GM12873 (cell line): ENCODE measurements around the gene PRKG1.

ENCODE experiments used
- TF ChIP-seq, protein P1 (sequence below): IDR thresholded peaks from 2 replicates; pipeline ENCODE4 v1.5.1; 2012; ENCODE audit warnings: low read depth, mild to moderate bottlenecking, moderate library complexity, low read length, control low read depth; ENCODE audit not compliant: insufficient read depth; ENCODE audit errors: missing control alignments

PRKG1 gene

DNA sequence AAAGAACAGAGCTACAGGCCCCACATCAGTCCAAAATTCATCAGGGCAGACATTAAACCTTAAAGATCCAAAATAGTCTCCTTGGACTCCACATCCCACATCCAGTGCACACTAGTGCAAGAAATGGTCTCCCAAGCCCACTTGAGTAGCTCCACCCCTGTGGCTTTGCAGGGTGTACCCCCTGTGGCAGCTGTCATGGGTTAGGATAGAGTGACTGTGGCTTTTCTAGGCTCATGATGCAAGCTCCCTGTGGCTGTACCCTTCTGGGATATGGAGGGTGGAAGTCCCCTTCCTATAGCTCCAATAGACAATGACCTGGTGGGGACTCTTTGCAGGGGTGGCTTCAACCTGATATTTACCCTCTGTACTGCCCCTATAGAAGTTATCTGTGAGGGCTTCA is 1111.0 kb downstream of the PRKG1 start:
- TF ChIP-seq, protein P1, sequence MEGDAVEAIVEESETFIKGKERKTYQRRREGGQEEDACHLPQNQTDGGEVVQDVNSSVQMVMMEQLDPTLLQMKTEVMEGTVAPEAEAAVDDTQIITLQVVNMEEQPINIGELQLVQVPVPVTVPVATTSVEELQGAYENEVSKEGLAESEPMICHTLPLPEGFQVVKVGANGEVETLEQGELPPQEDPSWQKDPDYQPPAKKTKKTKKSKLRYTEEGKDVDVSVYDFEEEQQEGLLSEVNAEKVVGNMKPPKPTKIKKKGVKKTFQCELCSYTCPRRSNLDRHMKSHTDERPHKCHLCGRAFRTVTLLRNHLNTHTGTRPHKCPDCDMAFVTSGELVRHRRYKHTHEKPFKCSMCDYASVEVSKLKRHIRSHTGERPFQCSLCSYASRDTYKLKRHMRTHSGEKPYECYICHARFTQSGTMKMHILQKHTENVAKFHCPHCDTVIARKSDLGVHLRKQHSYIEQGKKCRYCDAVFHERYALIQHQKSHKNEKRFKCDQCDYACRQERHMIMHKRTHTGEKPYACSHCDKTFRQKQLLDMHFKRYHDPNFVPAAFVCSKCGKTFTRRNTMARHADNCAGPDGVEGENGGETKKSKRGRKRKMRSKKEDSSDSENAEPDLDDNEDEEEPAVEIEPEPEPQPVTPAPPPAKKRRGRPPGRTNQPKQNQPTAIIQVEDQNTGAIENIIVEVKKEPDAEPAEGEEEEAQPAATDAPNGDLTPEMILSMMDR = no peak

DNA sequence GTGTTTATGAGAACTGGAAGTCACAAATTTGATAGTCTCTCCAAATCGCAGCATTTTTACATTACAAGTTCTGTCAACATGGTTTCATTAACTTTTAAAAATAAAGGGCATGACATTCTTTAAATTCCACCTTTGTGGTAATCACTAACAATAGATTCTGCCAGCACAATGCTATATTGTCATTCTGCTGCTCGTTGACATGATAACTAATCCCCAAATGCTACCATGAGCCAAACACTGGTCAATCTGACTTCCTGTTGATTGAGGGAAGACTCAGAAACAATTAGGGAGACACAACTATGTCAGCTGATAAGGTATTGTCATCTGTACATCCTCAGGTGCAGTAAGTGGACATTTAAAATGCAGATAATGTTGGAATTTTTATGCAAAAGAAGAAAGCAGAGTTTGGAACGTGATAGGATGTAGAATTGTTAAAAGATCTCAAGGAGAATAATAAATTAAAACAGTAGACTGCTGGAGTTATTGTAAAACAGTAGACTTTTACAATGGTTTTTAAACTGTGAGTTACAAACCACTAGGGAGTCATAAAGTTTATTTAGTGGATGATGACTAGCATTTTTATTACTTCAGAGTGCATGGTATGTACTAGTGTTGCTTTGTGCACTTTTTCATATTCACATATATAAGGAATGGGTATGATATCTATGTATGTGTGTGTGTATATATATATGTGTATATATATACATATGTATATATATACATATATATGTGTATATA is 1113.4 kb downstream of the PRKG1 start:
- TF ChIP-seq, protein P1 = no peak

DNA sequence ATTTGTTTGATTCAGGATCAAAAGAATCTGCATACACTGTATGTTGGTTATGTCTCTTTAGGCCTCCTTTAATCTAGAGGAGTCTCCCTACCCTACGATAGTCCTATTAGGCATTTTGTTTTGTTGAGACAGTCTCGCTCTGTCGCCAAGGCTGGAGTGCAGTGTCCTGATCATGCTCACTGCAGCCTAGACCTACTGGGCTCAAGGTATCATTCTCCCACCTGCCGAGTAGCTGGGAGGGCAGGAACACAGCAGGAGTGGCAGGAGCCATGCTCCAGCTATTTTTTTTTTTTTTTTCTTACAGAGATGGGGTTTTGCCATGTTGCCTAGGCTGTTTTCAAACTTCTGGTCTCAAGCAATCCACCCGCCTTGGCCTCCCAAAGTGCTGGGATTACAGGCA is 1116.8 kb downstream of the PRKG1 start:
- TF ChIP-seq, protein P1 = no peak

DNA sequence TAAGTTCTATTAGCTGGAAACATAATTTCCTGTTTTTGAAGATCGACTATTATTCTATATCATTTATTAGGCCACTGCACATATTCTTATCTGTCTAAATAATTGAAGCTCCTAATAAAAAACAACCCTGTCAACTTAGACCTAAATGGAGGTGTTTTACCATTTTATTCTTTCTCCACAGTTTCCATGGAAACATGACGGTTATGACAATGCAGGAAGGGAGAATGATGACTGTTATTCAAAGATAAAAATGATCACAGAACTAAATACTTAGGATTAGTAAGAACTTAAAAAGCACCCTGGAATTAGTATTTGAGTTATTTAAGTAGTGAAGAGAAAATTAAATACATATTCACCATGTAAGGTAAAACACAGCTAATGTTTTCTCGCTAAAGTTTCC is 1119.9 kb downstream of the PRKG1 start:
- TF ChIP-seq, protein P1 = no peak

DNA sequence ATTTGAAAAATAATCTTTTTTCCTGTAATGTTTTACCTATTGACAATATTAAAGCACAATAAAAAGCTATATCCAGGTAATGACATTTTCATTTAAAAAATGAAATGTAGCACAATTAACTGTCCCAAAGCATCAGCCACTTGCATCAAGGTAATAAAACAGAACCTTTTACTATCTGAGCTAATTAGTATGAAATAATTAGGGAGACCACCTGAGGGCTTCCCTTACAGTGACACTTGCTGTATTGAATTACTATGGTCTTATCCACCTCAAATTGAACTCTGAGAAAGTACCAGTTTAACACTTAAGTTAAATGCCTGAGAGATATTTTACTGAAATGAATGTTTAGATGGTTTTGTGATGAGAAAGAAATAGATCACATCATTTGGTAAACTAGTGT is 1120.4 kb downstream of the PRKG1 start:
- TF ChIP-seq, protein P1 = no peak

DNA sequence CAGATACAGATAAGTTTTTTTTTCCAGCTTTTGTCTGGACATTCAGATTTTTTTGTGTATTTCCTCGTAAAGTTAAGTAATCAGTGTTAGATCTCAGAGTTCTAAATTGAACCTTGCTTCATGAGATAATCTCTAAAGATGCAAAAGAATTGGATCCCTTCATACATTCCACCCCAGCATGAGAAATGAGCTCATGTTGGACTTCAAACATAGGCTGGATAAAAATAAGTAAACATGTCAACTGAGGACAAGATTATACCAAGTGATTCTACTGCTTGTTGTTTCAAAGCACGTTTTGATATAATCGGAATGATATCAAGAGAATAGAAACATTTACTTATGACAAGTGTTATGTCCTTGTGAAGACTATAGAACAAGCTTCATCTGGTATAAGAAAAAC is 1122.8 kb downstream of the PRKG1 start:
- TF ChIP-seq, protein P1 = no peak

DNA sequence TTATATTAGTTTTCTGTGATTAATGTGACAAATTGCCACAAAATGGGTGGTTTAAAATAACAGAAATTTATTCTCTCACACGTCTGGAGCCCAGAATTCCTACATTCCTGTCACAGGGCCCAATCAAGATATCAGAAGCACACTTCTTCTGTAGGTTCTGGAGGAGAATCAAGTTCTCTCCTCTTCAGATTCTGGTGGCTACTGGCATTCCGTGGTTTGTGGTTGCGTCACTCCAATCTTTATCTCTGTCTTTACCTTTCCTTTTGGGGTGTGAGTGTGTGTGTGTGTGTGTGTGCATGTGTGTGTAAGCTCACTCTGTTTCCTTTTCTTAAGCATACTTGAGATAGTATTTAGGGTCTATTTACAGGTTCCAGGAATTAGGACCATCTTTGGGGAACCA is 1124.3 kb downstream of the PRKG1 start:
- TF ChIP-seq, protein P1 = no peak
